GM12878 (cell line): ENCODE results near the gene TNFRSF8. TPM values are rescaled to one million over a fixed set of nuclear protein-coding genes. Genes with fewer than 3 reads are reported as not detected.

Source experiments
- ATAC-seq: fragments of 200-7000 bp; cut with Tn5 transposase; 3 replicates; pipeline ENCODE4 v1.9.1; 2020; ENCODE audit warnings: mild to moderate bottlenecking, moderate library complexity
- BruUV-seq: library from RNA; stranded (reverse); fragments of 400-500 nt; replicated peaks from 2 replicates; lab custom pipeline; 2021; lab: Mats Ljungman, UMichigan
- CTCF ChIA-PET: fragments of 300-600 bp; sonication (Branson Sonifier 250); formaldehyde crosslinking; extraction: SDS; loops from one replicate; lab custom pipeline; 2021; ENCODE audit warnings: inconsistent platforms; lab: Yijun Ruan, JAX
- POLR2A ChIA-PET: fragments of 350-600 bp; formaldehyde crosslinking; extraction: SDS; loops from one replicate; lab custom pipeline; 2021; ENCODE audit warnings: inconsistent platforms; lab: Charles Lee
- RAD21 ChIA-PET: fragments of 300-600 bp; sonication (Branson Sonifier 250); formaldehyde crosslinking; loops from one replicate; lab custom pipeline; 2023; ENCODE audit warnings: antibody characterized with exemption; ENCODE audit not compliant: unreplicated experiment; lab: Charles Lee
- SMC1A ChIA-PET: fragments of 300-600 bp; sonication (Branson Sonifier 250); formaldehyde crosslinking; loops from one replicate; lab custom pipeline; 2023; ENCODE audit not compliant: unreplicated experiment, uncharacterized antibody; lab: Charles Lee
- DNase-seq: peaks from one replicate; pipeline ENCODE4 v3.0.0-alpha.2; 2011; ENCODE audit warnings: low read depth, low spot score
- FAIRE-seq: peaks from 3 replicates; lab custom pipeline; 2011; peaks lifted over from hg19 to GRCh38; lab: Jason Lieb, UNC
- H2AFZ ChIP-seq: 2 replicates; pipeline ENCODE4 v1.6.0; 2011; ENCODE audit warnings: low read depth, low read length, control low read depth; ENCODE audit not compliant: control insufficient read depth
- H3K27ac ChIP-seq: 2 replicates; pipeline ENCODE4 v1.5.1; 2011; ENCODE audit warnings: control low read depth; ENCODE audit not compliant: control insufficient read depth, insufficient read depth
- H3K27me3 ChIP-seq, 2 experiments: replicated peaks in 1 of 2; 2 replicates each; pipeline versions ENCODE4 v1.6.0 to v1.6.1; 2011; ENCODE audit warnings: low read length in 1 of 2; ENCODE audit not compliant: control insufficient read depth in 2 of 2, insufficient read depth in 2 of 2
- H3K36me3 ChIP-seq, 2 experiments: 2 replicates each; pipeline ENCODE4 v1.5.1; 2011; ENCODE audit warnings: low read length in 1 of 2; ENCODE audit not compliant: control insufficient read depth in 2 of 2, insufficient read depth in 2 of 2
- H3K4me1 ChIP-seq: 2 replicates; pipeline ENCODE4 v1.6.1; 2011; ENCODE audit warnings: mild to moderate bottlenecking, low read length, moderate library complexity, mixed read lengths; ENCODE audit not compliant: control insufficient read depth, insufficient read depth
- H3K4me2 ChIP-seq: 2 replicates; pipeline ENCODE4 v1.6.0; 2011; ENCODE audit warnings: control low read depth; ENCODE audit not compliant: control insufficient read depth, insufficient read depth
- H3K4me3 ChIP-seq: fragments of 200-600 bp; sonication (generic); 2 replicates; pipeline ENCODE4 v1.5.1; 2016
- H3K79me2 ChIP-seq: 2 replicates; pipeline ENCODE4 v1.6.0; 2011; ENCODE audit warnings: low read length; ENCODE audit not compliant: control insufficient read depth, insufficient read depth
- H3K9ac ChIP-seq: 2 replicates; pipeline ENCODE4 v1.8.0; 2011; ENCODE audit warnings: low read length, control low read depth, mixed read lengths; ENCODE audit not compliant: control insufficient read depth, insufficient read depth
- H3K9me3 ChIP-seq: replicated peaks from 3 replicates; pipeline ENCODE4 v1.5.1; 2011; ENCODE audit warnings: mild to moderate bottlenecking, low read length; ENCODE audit not compliant: control insufficient read depth, insufficient read depth
- H4K20me1 ChIP-seq: 2 replicates; pipeline ENCODE4 v1.6.0; 2011; ENCODE audit not compliant: control insufficient read depth, insufficient read depth
- BHLHE40 ChIP-seq, 2 experiments: fragments of 450-650 bp in 1 of 2; IDR thresholded peaks; 2 replicates each; pipeline ENCODE4 v1.6.1; 2011 to 2017; ENCODE audit warnings: low read depth in 2 of 2, borderline replicate concordance in 1 of 2, improper control_type of control experiment in 1 of 2, low read length in 1 of 2, mild to moderate bottlenecking in 1 of 2
- HCFC1 ChIP-seq: fragments of 150-350 bp; IDR thresholded peaks from 2 replicates; pipeline ENCODE4 v1.6.1; 2014; ENCODE audit warnings: low read length
- IKZF1 ChIP-seq: fragments of 450-650 bp; conservative IDR thresholded peaks from 2 replicates; pipeline ENCODE4 v1.6.1; 2017; ENCODE audit warnings: antibody characterized with exemption, mild to moderate bottlenecking
- IKZF2 ChIP-seq, 2 experiments: fragments of 450-650 bp; IDR thresholded peaks; 2 replicates each; pipeline ENCODE4 v1.6.1; 2017; ENCODE audit warnings: mild to moderate bottlenecking in 2 of 2, moderate library complexity in 2 of 2
- PML ChIP-seq: IDR thresholded peaks from 2 replicates; pipeline ENCODE4 v1.6.1; 2012; ENCODE audit warnings: low read length, inconsistent platforms
- SPI1 ChIP-seq: IDR thresholded peaks from 2 replicates; pipeline ENCODE4 v1.6.1; 2011; ENCODE audit warnings: low read depth, mild to moderate bottlenecking, low read length, moderate library complexity, borderline replicate concordance; ENCODE audit not compliant: insufficient read depth
- WGBS: methylation state at CpG from one replicate; pipeline ENCODE4 v1.1.6; 2016; ENCODE audit warnings: low lambda C conversion rate; ENCODE audit not compliant: insufficient replicate concordance, insufficient coverage; ENCODE audit errors: missing lambda C conversion rate; 5-methylcytosine and 5-hydroxymethylcytosine counted together
- in situ Hi-C: fragments of 300-500 bp; cut with MboI; formaldehyde crosslinking; loops from 9 replicates; pipeline ENCODE4 v1.14.3; 2018; ENCODE audit warnings: mixed read lengths
- intact Hi-C: fragments of 100-400 bp; cut with micrococcal nuclease; formaldehyde crosslinking; loops from one replicate; pipeline ENCODE4 v1.14.2; 2022; ENCODE audit not compliant: unreplicated experiment
- polyA plus RNA-seq, 11 experiments: library from polyadenylated mRNA; depleted of rRNA in 4 of 11; unstranded in 6 of 11; stranded (reverse) in 5 of 11; fragments of >200 nt; fragmentation: Nextera tagmentation in 4 of 11; fragmentation: Illumina TruSeq in 1 of 11; extraction: Ambion mirVana in 4 of 11; extraction: Trizol in 1 of 11; gene quantifications; 1 replicate in 1 of 11; 2 replicates in 10 of 11; pipeline versions ENCODE4 v1.2.1 to v1.2.3, GENCODE V29; 2011 to 2016; ENCODE audit warnings: inconsistent platforms in 2 of 11, missing spikeins in 2 of 11, low read depth in 1 of 11
- total RNA-seq, 4 experiments: library from RNA; depleted of rRNA in 3 of 4; stranded (reverse); fragments of >200 nt in 3 of 4; fragmentation: Illumina TruSeq in 1 of 4; extraction: Trizol in 1 of 4; gene quantifications; 2 replicates each; pipeline versions ENCODE4 v1.2.1 to v1.2.3, GENCODE V29; 2013 to 2021
- TF ChIP-seq, protein P1 (sequence below): fragments of 450-650 bp; IDR thresholded peaks from 2 replicates; pipeline ENCODE4 v1.6.1; 2017; ENCODE audit warnings: mild to moderate bottlenecking, moderate library complexity
- TF ChIP-seq, protein P2 (sequence below), 3 experiments: IDR thresholded peaks in 2 of 3; conservative IDR thresholded peaks in 1 of 3; 2 replicates each; pipeline ENCODE4 v1.5.1; 2011; ENCODE audit warnings: low read depth in 3 of 3, low read length in 3 of 3, mild to moderate bottlenecking in 3 of 3, control low read depth in 2 of 3, moderate library complexity in 2 of 3, inconsistent platforms in 1 of 3, mixed read lengths in 1 of 3; ENCODE audit not compliant: control insufficient read depth in 2 of 3, insufficient read depth in 1 of 3; ENCODE audit errors: extremely low read depth in 1 of 3
- TF ChIP-seq, protein P3 (sequence below): fragments of 450-650 bp; IDR thresholded peaks from 2 replicates; pipeline ENCODE4 v1.6.1; 2017; ENCODE audit warnings: mild to moderate bottlenecking, low read depth, inconsistent platforms; ENCODE audit not compliant: poor library complexity, severe bottlenecking
- TF ChIP-seq, protein P4 (sequence below): fragments of 450-650 bp; IDR thresholded peaks from 2 replicates; pipeline ENCODE4 v1.6.1; 2017; ENCODE audit warnings: low read depth, mild to moderate bottlenecking, moderate library complexity

Gene TNFRSF8
- total and polyA plus RNA-seq, 10 of the 15 experiments (the other 5 are each of a cell fraction or from before 2014, with no cell fraction given), result 9.8 to 114 (median 58.8) TPM

DNA sequence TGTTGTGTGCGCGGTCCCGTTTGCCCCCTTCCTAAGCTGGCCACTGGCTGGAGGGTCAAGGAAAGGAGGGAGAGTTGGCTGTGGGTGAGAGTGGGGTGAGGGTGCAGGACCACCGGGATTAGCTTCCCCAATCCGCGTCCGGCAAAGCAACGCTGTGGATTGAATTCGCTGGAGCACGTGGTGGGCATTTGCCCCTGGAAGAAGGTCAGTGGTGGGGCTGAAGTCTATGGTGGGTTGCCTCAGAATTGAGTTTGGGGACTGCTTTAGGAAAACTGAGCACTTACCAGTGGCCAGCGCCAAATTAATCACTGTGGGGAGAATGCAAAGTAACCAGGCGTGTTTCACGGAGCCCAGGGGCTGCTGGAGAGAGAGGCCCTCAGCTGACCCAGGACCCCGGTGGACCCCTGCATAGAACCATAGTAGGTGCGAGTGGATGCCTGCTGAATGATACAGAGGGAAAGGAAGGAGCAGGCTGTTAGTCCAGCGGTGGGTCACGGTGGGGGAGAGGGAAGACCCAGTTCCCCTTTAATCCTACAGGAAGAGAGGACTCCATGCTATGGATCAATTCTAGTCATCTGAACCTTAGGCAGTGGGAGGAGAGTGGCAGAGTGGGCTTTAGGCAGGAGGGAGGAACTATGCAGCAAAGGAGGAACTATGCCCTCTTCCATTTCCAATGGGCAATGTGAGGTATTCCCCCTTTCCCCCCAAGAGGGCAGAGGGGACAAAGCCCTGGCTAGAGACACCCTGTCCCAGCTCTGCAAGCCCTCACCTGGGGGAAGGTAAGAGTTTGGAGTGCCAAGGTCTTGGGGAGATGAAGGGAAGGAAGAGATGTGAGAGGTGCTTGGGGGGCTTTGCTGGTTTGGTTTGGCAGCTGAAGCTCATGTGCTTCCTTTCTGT lies 1.2 kb downstream of the TNFRSF8 start:
- in situ Hi-C loops (loop anchor here (25.0 kb wide), 1 partner anchor 1648 kb away; the partner anchor contains the start of gene PRDM2), intact Hi-C loops (no loop called here)
- FAIRE-seq, result no peak
- POLR2A ChIA-PET, result interaction anchor here (0.7 to 7.5 kb wide), 8 partner anchors 7 to 944 kb away, joined by 3 to 154 read pairs (median 34); partner anchors contain the start of gene MIIP
- DNase-seq, result no peak
- peak; percentile 3 for ATAC-seq
- Histone ChIP-seq H3K79me2 (peaks cover 63% of the 10 kb centered on the region), H4K20me1 (no peaks in the 10 kb centered on the region), H2AFZ (0 out of 2 replicates have a peak overlapping the region, but pooled peaks have one; percentile 5), H3K4me3 (peak overlapping the region; percentile 84), H3K9me3 (no peaks in the 10 kb centered on the region), H3K4me2 (peak overlapping the region; percentile 95), H3K4me1 (peaks cover 23% of the 10 kb centered on the region), H3K9ac (peak overlapping the region; percentile 89), H3K36me3 (no peaks in the 10 kb centered on the region), H3K27ac (peak overlapping the region; percentile 91), H3K27me3 (no peaks in the 10 kb centered on the region)
- CTCF ChIA-PET, result interaction anchor here (1.2 to 6.1 kb wide), 5 partner anchors 13 to 62 kb away, joined by 3 to 80 read pairs (median 7); no protein-coding TSS in a partner anchor
- RAD21 ChIA-PET, result interaction anchor here (0.6 to 9.5 kb wide), 7 partner anchors 10 to 48 kb away, joined by 3 to 167 read pairs (median 5); partner anchors contain the start of gene MIIP
- SMC1A ChIA-PET, result interaction anchor here (0.6 to 10.5 kb wide), 5 partner anchors 14 to 33 kb away, joined by 3 to 209 read pairs (median 4); no protein-coding TSS in a partner anchor
- WGBS, result under 1% methylated on average over 17 of the region's 17 CpGs
- no TSS peak for BruUV-seq
- TF ChIP-seq PML, result no peak
- TF ChIP-seq IKZF1, result peak; percentile 64
- TF ChIP-seq, protein P1, sequence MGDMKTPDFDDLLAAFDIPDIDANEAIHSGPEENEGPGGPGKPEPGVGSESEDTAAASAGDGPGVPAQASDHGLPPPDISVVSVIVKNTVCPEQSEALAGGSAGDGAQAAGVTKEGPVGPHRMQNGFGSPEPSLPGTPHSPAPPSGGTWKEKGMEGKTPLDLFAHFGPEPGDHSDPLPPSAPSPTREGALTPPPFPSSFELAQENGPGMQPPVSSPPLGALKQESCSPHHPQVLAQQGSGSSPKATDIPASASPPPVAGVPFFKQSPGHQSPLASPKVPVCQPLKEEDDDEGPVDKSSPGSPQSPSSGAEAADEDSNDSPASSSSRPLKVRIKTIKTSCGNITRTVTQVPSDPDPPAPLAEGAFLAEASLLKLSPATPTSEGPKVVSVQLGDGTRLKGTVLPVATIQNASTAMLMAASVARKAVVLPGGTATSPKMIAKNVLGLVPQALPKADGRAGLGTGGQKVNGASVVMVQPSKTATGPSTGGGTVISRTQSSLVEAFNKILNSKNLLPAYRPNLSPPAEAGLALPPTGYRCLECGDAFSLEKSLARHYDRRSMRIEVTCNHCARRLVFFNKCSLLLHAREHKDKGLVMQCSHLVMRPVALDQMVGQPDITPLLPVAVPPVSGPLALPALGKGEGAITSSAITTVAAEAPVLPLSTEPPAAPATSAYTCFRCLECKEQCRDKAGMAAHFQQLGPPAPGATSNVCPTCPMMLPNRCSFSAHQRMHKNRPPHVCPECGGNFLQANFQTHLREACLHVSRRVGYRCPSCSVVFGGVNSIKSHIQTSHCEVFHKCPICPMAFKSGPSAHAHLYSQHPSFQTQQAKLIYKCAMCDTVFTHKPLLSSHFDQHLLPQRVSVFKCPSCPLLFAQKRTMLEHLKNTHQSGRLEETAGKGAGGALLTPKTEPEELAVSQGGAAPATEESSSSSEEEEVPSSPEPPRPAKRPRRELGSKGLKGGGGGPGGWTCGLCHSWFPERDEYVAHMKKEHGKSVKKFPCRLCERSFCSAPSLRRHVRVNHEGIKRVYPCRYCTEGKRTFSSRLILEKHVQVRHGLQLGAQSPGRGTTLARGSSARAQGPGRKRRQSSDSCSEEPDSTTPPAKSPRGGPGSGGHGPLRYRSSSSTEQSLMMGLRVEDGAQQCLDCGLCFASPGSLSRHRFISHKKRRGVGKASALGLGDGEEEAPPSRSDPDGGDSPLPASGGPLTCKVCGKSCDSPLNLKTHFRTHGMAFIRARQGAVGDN, result peak; percentile 18; the same call in 1 of the 2 replicates
- TF ChIP-seq, protein P2, sequence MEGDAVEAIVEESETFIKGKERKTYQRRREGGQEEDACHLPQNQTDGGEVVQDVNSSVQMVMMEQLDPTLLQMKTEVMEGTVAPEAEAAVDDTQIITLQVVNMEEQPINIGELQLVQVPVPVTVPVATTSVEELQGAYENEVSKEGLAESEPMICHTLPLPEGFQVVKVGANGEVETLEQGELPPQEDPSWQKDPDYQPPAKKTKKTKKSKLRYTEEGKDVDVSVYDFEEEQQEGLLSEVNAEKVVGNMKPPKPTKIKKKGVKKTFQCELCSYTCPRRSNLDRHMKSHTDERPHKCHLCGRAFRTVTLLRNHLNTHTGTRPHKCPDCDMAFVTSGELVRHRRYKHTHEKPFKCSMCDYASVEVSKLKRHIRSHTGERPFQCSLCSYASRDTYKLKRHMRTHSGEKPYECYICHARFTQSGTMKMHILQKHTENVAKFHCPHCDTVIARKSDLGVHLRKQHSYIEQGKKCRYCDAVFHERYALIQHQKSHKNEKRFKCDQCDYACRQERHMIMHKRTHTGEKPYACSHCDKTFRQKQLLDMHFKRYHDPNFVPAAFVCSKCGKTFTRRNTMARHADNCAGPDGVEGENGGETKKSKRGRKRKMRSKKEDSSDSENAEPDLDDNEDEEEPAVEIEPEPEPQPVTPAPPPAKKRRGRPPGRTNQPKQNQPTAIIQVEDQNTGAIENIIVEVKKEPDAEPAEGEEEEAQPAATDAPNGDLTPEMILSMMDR (IDR thresholded peaks at IDR 0.05 in 2 of 3, conservative IDR thresholded peaks at IDR 0.05 in 1 of 3; ENCODE audit: control insufficient read depth in 2 of 3, extremely low read depth in 1 of 3, insufficient read depth in 1 of 3, low read depth in 3 of 3, low read length in 3 of 3), result peak in 2 of 3 experiments; percentile 10 to 11; a peak in 1 of 6 replicates
- TF ChIP-seq SPI1, result peak; percentile 48; the same call in 1 of the 2 replicates
- TF ChIP-seq IKZF2 (IDR thresholded peaks at IDR 0.05), result peak in 1 of 2 experiments; percentile 65
- TF ChIP-seq, protein P3, sequence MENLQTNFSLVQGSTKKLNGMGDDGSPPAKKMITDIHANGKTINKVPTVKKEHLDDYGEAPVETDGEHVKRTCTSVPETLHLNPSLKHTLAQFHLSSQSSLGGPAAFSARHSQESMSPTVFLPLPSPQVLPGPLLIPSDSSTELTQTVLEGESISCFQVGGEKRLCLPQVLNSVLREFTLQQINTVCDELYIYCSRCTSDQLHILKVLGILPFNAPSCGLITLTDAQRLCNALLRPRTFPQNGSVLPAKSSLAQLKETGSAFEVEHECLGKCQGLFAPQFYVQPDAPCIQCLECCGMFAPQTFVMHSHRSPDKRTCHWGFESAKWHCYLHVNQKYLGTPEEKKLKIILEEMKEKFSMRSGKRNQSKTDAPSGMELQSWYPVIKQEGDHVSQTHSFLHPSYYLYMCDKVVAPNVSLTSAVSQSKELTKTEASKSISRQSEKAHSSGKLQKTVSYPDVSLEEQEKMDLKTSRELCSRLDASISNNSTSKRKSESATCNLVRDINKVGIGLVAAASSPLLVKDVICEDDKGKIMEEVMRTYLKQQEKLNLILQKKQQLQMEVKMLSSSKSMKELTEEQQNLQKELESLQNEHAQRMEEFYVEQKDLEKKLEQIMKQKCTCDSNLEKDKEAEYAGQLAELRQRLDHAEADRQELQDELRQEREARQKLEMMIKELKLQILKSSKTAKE, result no peak
- TF ChIP-seq HCFC1, result no peak
- no peak for TF ChIP-seq BHLHE40 (IDR thresholded peaks at IDR 0.05; ENCODE audit: borderline replicate concordance in 1 of 2, low read depth in 2 of 2, low read length in 1 of 2)
- TF ChIP-seq, protein P4, sequence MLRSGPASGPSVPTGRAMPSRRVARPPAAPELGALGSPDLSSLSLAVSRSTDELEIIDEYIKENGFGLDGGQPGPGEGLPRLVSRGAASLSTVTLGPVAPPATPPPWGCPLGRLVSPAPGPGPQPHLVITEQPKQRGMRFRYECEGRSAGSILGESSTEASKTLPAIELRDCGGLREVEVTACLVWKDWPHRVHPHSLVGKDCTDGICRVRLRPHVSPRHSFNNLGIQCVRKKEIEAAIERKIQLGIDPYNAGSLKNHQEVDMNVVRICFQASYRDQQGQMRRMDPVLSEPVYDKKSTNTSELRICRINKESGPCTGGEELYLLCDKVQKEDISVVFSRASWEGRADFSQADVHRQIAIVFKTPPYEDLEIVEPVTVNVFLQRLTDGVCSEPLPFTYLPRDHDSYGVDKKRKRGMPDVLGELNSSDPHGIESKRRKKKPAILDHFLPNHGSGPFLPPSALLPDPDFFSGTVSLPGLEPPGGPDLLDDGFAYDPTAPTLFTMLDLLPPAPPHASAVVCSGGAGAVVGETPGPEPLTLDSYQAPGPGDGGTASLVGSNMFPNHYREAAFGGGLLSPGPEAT, result peak; percentile 58
